ENCODE results near the gene HNRNPLL. TPM values are rescaled to one million over a fixed set of nuclear protein-coding genes. Genes with fewer than 3 reads are reported as not detected.

The HNRNPLL gene
- total RNA-seq, 2 donors from 2014 or later, result 70.9 to 74.1 TPM

DNA sequence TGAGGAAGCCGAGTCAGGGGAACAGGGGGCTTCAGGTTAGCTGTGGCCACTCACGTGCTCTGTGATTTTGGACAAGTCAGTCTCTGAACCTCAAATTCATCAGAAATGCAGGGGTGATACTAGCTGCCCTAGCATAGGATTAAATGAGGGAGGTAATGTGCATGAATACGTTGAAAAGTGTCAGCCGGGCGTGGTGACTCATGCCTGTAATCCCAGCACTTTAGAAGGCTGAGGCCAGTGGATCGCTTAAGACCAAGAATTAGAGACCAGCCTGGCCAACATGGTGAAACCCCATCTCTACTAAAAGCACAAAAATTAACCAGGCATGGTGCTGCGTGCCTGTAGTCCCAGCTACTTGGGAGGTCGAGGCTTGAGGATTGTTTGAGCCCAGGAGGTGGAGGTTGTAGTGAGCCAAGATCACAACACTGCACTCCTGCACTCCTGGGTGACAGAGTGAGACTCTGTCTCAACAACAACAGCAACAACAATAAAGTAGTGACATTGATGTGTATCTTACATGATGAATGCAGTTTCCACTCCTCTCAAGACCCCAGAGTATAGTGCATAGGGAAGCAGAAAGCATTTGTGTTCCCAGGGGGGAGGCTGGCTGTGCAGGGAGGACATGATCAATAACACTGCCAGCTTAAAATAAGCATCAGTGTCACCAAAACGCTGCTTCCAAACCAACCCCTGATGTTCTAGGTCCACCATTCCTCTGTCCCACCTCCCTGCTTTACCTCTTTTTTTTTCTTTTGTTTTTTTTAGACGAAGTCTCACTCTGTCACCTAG lies 68.8 kb downstream of the HNRNPLL start:
- Mint-ChIP-seq H3K4me3 (no peak overlapping the region), H3K36me3 (ENCODE audit: low read depth) (no peaks in the 10 kb centered on the region), H3K4me1 (peaks cover 14% of the 10 kb centered on the region), H3K27me3 (ENCODE audit: insufficient read depth) (peaks cover 12% of the 10 kb centered on the region), H3K9me3 (no peaks in the 10 kb centered on the region), H3K27ac (no peak overlapping the region)
- H3K4me1 ChIP-seq (ENCODE audit: control insufficient read depth, insufficient read depth, low read length), result peaks cover 5% of the 10 kb centered on the region
- H3K9ac ChIP-seq (ENCODE audit: extremely low read depth, low read length, poor library complexity, severe bottlenecking), result no peak overlapping the region
- peaks cover 11% of the 10 kb centered on the region for H3K27me3 ChIP-seq (ENCODE audit: control insufficient read depth, insufficient read depth, low read length, poor library complexity, severe bottlenecking)
- H3K27ac ChIP-seq (ENCODE audit: low read depth, low read length), result no peak overlapping the region
- H3K9me3 ChIP-seq (ENCODE audit: control insufficient read depth, low read length), result no peaks in the 10 kb centered on the region
- 80 to 87% methylated on average over 3 to 10 of the region's 10 CpGs for WGBS, 2 experiments (ENCODE audit: insufficient coverage in 1 of 2, insufficient read length in 1 of 2)
- no peaks in the 10 kb centered on the region for H3K36me3 ChIP-seq (ENCODE audit: control insufficient read depth, insufficient read depth, low read length)
- H3K4me3 ChIP-seq (ENCODE audit: low read length), result no peak overlapping the region
- TF ChIP-seq, protein P1, sequence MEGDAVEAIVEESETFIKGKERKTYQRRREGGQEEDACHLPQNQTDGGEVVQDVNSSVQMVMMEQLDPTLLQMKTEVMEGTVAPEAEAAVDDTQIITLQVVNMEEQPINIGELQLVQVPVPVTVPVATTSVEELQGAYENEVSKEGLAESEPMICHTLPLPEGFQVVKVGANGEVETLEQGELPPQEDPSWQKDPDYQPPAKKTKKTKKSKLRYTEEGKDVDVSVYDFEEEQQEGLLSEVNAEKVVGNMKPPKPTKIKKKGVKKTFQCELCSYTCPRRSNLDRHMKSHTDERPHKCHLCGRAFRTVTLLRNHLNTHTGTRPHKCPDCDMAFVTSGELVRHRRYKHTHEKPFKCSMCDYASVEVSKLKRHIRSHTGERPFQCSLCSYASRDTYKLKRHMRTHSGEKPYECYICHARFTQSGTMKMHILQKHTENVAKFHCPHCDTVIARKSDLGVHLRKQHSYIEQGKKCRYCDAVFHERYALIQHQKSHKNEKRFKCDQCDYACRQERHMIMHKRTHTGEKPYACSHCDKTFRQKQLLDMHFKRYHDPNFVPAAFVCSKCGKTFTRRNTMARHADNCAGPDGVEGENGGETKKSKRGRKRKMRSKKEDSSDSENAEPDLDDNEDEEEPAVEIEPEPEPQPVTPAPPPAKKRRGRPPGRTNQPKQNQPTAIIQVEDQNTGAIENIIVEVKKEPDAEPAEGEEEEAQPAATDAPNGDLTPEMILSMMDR (conservative IDR thresholded peaks at IDR 0.05), result no peak
- DNase-seq, result no peak

DNA sequence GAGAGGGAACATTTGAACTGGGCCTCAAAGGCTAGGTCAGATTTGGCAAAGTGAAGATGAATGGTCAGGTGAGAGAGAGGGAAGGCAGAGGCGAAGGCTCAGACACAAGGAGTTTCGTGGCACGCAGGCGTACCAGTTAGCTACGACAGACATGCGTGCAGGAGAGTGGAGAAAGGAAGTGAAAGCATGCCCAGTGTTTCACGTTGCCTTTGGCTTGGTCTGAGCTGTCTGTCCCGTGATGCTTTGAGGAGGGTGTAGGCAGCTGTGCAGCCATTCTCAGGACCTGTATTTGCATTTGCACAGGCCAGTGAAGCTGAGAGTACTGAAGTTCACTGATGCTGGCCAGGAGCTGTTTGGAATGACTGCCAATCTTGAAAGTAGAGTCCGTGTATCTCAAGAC lies 69.5 kb downstream of the HNRNPLL start:
- Mint-ChIP-seq H3K4me3 (no peak overlapping the region), H3K4me1 (peaks cover 10% of the 10 kb centered on the region), H3K9me3 (no peaks in the 10 kb centered on the region), H3K36me3 (ENCODE audit: low read depth) (no peaks in the 10 kb centered on the region), H3K27me3 (ENCODE audit: insufficient read depth) (peaks cover 12% of the 10 kb centered on the region), H3K27ac (no peak overlapping the region)
- Histone ChIP-seq H3K27me3 (ENCODE audit: control insufficient read depth, insufficient read depth, low read length, poor library complexity, severe bottlenecking) (peaks cover 11% of the 10 kb centered on the region), H3K9ac (ENCODE audit: extremely low read depth, low read length, poor library complexity, severe bottlenecking) (no peak overlapping the region), H3K4me1 (ENCODE audit: control insufficient read depth, insufficient read depth, low read length) (peaks cover 3% of the 10 kb centered on the region), H3K9me3 (ENCODE audit: control insufficient read depth, low read length) (no peaks in the 10 kb centered on the region), H3K27ac (ENCODE audit: low read depth, low read length) (no peak overlapping the region), H3K4me3 (ENCODE audit: low read length) (no peak overlapping the region), H3K36me3 (ENCODE audit: control insufficient read depth, insufficient read depth, low read length) (no peaks in the 10 kb centered on the region)
- WGBS, 2 experiments (ENCODE audit: insufficient coverage in 1 of 2, insufficient read length in 1 of 2), result 91% methylated on average over 8 to 9 of the region's 9 CpGs
- no peak for DNase-seq
- TF ChIP-seq, protein P1 (conservative IDR thresholded peaks at IDR 0.05), result no peak

DNA sequence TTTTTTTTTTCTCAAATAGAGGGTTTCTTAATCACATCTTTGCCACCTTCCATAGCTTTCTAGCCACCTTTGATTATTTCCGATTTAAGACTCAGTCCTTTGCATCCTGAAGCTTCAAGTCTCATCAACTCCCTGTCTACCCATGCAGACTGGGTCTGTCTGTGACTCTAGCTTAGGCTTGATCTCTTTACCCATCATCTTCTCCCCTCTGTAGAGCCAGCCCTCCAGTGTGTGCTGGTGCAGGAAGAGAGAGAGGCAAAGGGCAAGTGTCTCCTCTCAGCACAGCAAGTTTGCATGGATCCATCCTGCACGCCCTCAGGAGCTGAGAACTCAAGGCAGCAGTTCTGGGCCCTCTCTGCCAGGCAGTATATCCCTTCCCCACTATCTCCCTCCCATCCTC lies 70.4 kb downstream of the HNRNPLL start:
- Histone ChIP-seq H3K9me3 (ENCODE audit: control insufficient read depth, low read length) (no peaks in the 10 kb centered on the region), H3K4me3 (ENCODE audit: low read length) (no peak overlapping the region), H3K27me3 (ENCODE audit: control insufficient read depth, insufficient read depth, low read length, poor library complexity, severe bottlenecking) (peaks cover 11% of the 10 kb centered on the region), H3K4me1 (ENCODE audit: control insufficient read depth, insufficient read depth, low read length) (no peaks in the 10 kb centered on the region), H3K27ac (ENCODE audit: low read depth, low read length) (no peak overlapping the region), H3K9ac (ENCODE audit: extremely low read depth, low read length, poor library complexity, severe bottlenecking) (no peak overlapping the region), H3K36me3 (ENCODE audit: control insufficient read depth, insufficient read depth, low read length) (no peaks in the 10 kb centered on the region)
- Mint-ChIP-seq H3K36me3 (ENCODE audit: low read depth) (no peaks in the 10 kb centered on the region), H3K4me1 (peaks cover 4% of the 10 kb centered on the region), H3K9me3 (no peaks in the 10 kb centered on the region), H3K4me3 (no peak overlapping the region), H3K27ac (no peak overlapping the region), H3K27me3 (ENCODE audit: insufficient read depth) (peaks cover 12% of the 10 kb centered on the region)
- DNase-seq, result no peak
- TF ChIP-seq, protein P1 (conservative IDR thresholded peaks at IDR 0.05), result no peak
- WGBS, 2 experiments (ENCODE audit: insufficient coverage in 1 of 2, insufficient read length in 1 of 2), result 88 to 92% methylated on average over 2 of the region's 2 CpGs
